Right lobe of liver (tissue), 6 donors: ENCODE results near the gene FAM222B. TPM values are rescaled to one million over a fixed set of nuclear protein-coding genes. Genes with fewer than 3 reads are reported as not detected.

Experiments used
- ATAC-seq, 4 donors: fragments of 200-7000 bp; cut with Tn5 transposase; one replicate each; pipeline ENCODE4 v1.9.1; 2020; ENCODE audit warnings: mild to moderate bottlenecking in 4 of 4, moderate library complexity in 4 of 4
- DNase-seq, 3 donors: peaks; one replicate each; pipeline ENCODE4 v3.0.0-alpha.2; 2020
- H3K27ac ChIP-seq, 3 donors: fragments of 200-600 bp; one replicate each; pipeline ENCODE4 v1.8.0; 2022
- H3K27me3 ChIP-seq, 2 donors: fragments of 200-600 bp; one replicate each; pipeline ENCODE4 v1.8.0; 2022
- H3K36me3 ChIP-seq, 4 donors: fragments of 200-600 bp; sonication (generic) in 1 of 4; one replicate each; pipeline versions ENCODE4 v1.5.1 to v1.8.0; 2017 to 2022; ENCODE audit warnings: control low read depth in 1 of 4
- H3K4me1 ChIP-seq, 4 donors: fragments of 200-600 bp; sonication (generic) in 1 of 4; one replicate each; pipeline versions ENCODE4 v1.5.1 to v1.8.0; 2017 to 2022; ENCODE audit warnings: control low read depth in 1 of 4
- H3K4me3 ChIP-seq, 3 donors: fragments of 200-600 bp; one replicate each; pipeline ENCODE4 v1.8.0; 2022
- H3K9me3 ChIP-seq, 4 donors: fragments of 200-600 bp; sonication (generic) in 1 of 4; one replicate each; pipeline versions ENCODE4 v1.5.1 to v1.8.0; 2017 to 2022; ENCODE audit warnings: control low read depth in 1 of 4
- POLR2A ChIP-seq: fragments of 450-650 bp; IDR thresholded peaks from one replicate; pipeline ENCODE4 v1.6.1; 2017; ENCODE audit warnings: antibody characterized with exemption, mild to moderate bottlenecking
- WGBS: methylation state at CpG from one replicate; pipeline ENCODE4 v1.1.6; 2018; ENCODE audit warnings: low coverage, low lambda C conversion rate; ENCODE audit not compliant: insufficient coverage; ENCODE audit errors: missing lambda C conversion rate; 5-methylcytosine and 5-hydroxymethylcytosine counted together
- intact Hi-C, 2 donors: fragments of 100-400 bp; cut with DNase I; formaldehyde crosslinking; loops; one replicate each; pipeline versions ENCODE4 v1.11.2 to v1.14.1; 2022
- total RNA-seq, 6 experiments: library from RNA; depleted of rRNA in 2 of 6; stranded (reverse); fragments of >200 nt in 2 of 6; fragmentation: NEBNext Ultra II Directional in 3 of 6; extraction: Animal tissue kit (Norgen Biotek cat#: 25700) in 3 of 6; gene quantifications; one replicate each; pipeline versions ENCODE4 v1.1.0 to v1.2.4, GENCODE V29; 2016 to 2023
- TF ChIP-seq, protein P1 (sequence below), 4 donors: fragments of 200-600 bp in 3 of 4; fragments of 450-650 bp in 1 of 4; IDR thresholded peaks; one replicate each; pipeline versions ENCODE4 v1.5.1 to v1.8.0; 2016 to 2022; ENCODE audit warnings: antibody characterized with exemption in 4 of 4, mild to moderate bottlenecking in 2 of 4
- donor health status: DM: no; HTN: yes; CAD: no.
- donor health status: DM: no; HTN: no; CAD: no.
- donor health status: DM: no; HTN: no; CAD: no.
- donor health status: DM: no; HTN: yes; CAD: no.
- donor health status: DM: no; HTN: yes; CAD: no.

Gene FAM222B
- total RNA-seq, 6 experiments from 2014 or later = 5.8 to 12.0 (median 8.8) TPM

GRCh38 chr17:28718333-28719020, 124.1 kb downstream of the FAM222B start:
- intact Hi-C loops = no loop called here
- H3K4me3 ChIP-seq = no peak overlapping the region
- TF ChIP-seq POLR2A = no peak
- TF ChIP-seq, protein P1, sequence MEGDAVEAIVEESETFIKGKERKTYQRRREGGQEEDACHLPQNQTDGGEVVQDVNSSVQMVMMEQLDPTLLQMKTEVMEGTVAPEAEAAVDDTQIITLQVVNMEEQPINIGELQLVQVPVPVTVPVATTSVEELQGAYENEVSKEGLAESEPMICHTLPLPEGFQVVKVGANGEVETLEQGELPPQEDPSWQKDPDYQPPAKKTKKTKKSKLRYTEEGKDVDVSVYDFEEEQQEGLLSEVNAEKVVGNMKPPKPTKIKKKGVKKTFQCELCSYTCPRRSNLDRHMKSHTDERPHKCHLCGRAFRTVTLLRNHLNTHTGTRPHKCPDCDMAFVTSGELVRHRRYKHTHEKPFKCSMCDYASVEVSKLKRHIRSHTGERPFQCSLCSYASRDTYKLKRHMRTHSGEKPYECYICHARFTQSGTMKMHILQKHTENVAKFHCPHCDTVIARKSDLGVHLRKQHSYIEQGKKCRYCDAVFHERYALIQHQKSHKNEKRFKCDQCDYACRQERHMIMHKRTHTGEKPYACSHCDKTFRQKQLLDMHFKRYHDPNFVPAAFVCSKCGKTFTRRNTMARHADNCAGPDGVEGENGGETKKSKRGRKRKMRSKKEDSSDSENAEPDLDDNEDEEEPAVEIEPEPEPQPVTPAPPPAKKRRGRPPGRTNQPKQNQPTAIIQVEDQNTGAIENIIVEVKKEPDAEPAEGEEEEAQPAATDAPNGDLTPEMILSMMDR (IDR thresholded peaks at IDR 0.05) = no peak
- no peak for ATAC-seq
- no peak for DNase-seq
- WGBS = 57% methylated on average over 17 of the region's 18 CpGs
- H3K9me3 ChIP-seq = no peaks in the 10 kb centered on the region
- peak overlapping the region; percentile 47 to 67 (median 51) for H3K27ac ChIP-seq
- H3K4me1 ChIP-seq = peaks cover 0 to 20% (median 7%) of the 10 kb centered on the region in 4 donors
- H3K27me3 ChIP-seq = no peaks in the 10 kb centered on the region
- H3K36me3 ChIP-seq = peaks cover 4 to 26% (median 15%) of the 10 kb centered on the region in 4 donors

GRCh38 chr17:28717578-28718332, 124.8 kb downstream of the FAM222B start, which contains the start of gene RAB34:
TSS of gene RAB34 (minus strand) at chr17:28717868. CDS start at chr17:28717266, 602 bp downstream.
- DNase-seq (peak in 1 of 3 donors; percentile 63), ATAC-seq (peak in 3 of 4 donors; percentile 1 to 2 (median 2))
- TF ChIP-seq, protein P1 (IDR thresholded peaks at IDR 0.05) = peak in 2 of 4 donors; percentile 6 to 13
- no peak for TF ChIP-seq POLR2A
- peaks cover 0 to 19% (median 9%) of the 10 kb centered on the region in 4 donors for H3K36me3 ChIP-seq
- H3K4me1 ChIP-seq = peaks cover 0 to 20% (median 7%) of the 10 kb centered on the region in 4 donors
- WGBS = 31% methylated on average over 26 of the region's 60 CpGs
- intact Hi-C loops = no loop called here
- peak within 1 kb of the TSS; percentile 41 to 44 (median 41) for H3K4me3 ChIP-seq
- H3K27ac ChIP-seq = peak within 1 kb of the TSS; percentile 47 to 59 (median 51)
- no peaks in the 10 kb centered on the region for H3K27me3 ChIP-seq
- H3K9me3 ChIP-seq = no peaks in the 10 kb centered on the region

- ATAC-seq (no peak), DNase-seq (peak in 1 of 3 donors; percentile 49)
- H3K4me1 ChIP-seq = peaks cover 0 to 20% (median 7%) of the 10 kb centered on the region in 4 donors
- intact Hi-C loops = no loop called here
- H3K36me3 ChIP-seq = peaks cover 0 to 12% (median 4%) of the 10 kb centered on the region in 4 donors
- WGBS = 13% methylated on average over 3 of the region's 63 CpGs
- peak overlapping the region; percentile 47 to 59 (median 51) for H3K27ac ChIP-seq
- peak overlapping the region; percentile 41 to 44 (median 41) for H3K4me3 ChIP-seq
- TF ChIP-seq, protein P1 (IDR thresholded peaks at IDR 0.05) = no peak
- TF ChIP-seq POLR2A = no peak
- H3K27me3 ChIP-seq = no peaks in the 10 kb centered on the region
- H3K9me3 ChIP-seq = no peaks in the 10 kb centered on the region
These were observed 125.6 kb downstream of the FAM222B start for GRCh38 chr17:28716740-28717577.

- TF ChIP-seq, protein P1 (IDR thresholded peaks at IDR 0.05) = no peak
- no peak for TF ChIP-seq POLR2A
- intact Hi-C loops = no loop called here
- no peak overlapping the region for H3K27ac ChIP-seq
- peaks cover 0 to 10% (median 3%) of the 10 kb centered on the region in 4 donors for H3K4me1 ChIP-seq
- no peaks in the 10 kb centered on the region for H3K9me3 ChIP-seq
- ATAC-seq (no peak), DNase-seq (no peak)
- 100% methylated on average over 1 of the region's 2 CpGs for WGBS
- H3K27me3 ChIP-seq = no peaks in the 10 kb centered on the region
- H3K36me3 ChIP-seq = no peaks in the 10 kb centered on the region
- H3K4me3 ChIP-seq = no peak overlapping the region
These were observed 127.4 kb downstream of the FAM222B start for GRCh38 chr17:28715217-28715616.
